Adrenal gland (tissue), 5 donors: ENCODE data around the gene PFKM.

Experiments used
- POLR2A ChIP-seq, 2 donors: fragments of 450-650 bp; IDR thresholded peaks; one replicate each; pipeline ENCODE4 v1.6.1; 2017; ENCODE audit warnings: antibody characterized with exemption in 2 of 2, mild to moderate bottlenecking in 2 of 2, moderate library complexity in 1 of 2
- TF ChIP-seq, protein P1 (sequence below), 6 experiments: fragments of 450-650 bp in 4 of 6; fragments of 200-600 bp in 2 of 6; sonication (generic) in 1 of 6; IDR thresholded peaks; 1 replicate in 5 of 6; 2 replicates in 1 of 6; pipeline versions ENCODE4 v1.5.1 to v1.8.0; 2016 to 2021; ENCODE audit warnings: antibody characterized with exemption in 6 of 6, mild to moderate bottlenecking in 2 of 6, moderate library complexity in 1 of 6
- donor health status: DM: no; HTN: no; CAD: no.

DNA sequence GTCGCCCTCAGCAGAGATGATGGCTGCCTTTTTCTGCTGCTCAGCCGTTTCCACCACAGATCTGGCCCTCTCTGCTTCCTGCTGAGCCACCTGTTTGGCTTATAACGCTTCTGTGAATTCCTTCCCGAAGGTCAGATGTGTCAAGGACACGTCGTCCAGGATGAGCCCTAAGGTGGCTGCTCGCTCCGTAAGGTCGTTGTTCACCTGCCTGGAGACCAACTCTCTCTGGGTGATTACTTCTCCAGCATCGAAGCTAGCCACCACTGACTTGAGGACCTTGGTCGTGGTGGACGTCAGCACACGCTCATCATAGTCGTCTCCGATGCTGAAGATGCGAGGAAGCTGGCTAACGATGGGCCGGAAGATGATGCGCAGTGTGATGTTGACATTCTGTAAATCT lies 49.8 kb downstream of the PFKM start:
- TF ChIP-seq, protein P1, sequence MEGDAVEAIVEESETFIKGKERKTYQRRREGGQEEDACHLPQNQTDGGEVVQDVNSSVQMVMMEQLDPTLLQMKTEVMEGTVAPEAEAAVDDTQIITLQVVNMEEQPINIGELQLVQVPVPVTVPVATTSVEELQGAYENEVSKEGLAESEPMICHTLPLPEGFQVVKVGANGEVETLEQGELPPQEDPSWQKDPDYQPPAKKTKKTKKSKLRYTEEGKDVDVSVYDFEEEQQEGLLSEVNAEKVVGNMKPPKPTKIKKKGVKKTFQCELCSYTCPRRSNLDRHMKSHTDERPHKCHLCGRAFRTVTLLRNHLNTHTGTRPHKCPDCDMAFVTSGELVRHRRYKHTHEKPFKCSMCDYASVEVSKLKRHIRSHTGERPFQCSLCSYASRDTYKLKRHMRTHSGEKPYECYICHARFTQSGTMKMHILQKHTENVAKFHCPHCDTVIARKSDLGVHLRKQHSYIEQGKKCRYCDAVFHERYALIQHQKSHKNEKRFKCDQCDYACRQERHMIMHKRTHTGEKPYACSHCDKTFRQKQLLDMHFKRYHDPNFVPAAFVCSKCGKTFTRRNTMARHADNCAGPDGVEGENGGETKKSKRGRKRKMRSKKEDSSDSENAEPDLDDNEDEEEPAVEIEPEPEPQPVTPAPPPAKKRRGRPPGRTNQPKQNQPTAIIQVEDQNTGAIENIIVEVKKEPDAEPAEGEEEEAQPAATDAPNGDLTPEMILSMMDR (IDR thresholded peaks at IDR 0.05), result no peak
- TF ChIP-seq POLR2A (IDR thresholded peaks at IDR 0.05), result no peak
